Fibroblast of lung (primary cell): ENCODE data around the gene ABCC9. TPM values are rescaled to one million over a fixed set of nuclear protein-coding genes. Genes with fewer than 3 reads are reported as not detected.

Experiments
- DNase-seq, 2 donors: peaks; one replicate each; pipeline versions ENCODE4 v3.0.0 to v3.0.0-alpha.2; 2010; ENCODE audit warnings: low read depth in 2 of 2
- H2AFZ ChIP-seq: 2 replicates; pipeline ENCODE4 v1.5.1; 2012; ENCODE audit warnings: low read length, control low read depth, inconsistent platforms
- H3K27ac ChIP-seq: 2 replicates; pipeline ENCODE4 v1.5.1; 2011; ENCODE audit warnings: low read length, control low read depth; ENCODE audit not compliant: insufficient read depth
- H3K27me3 ChIP-seq: 2 replicates; pipeline ENCODE4 v1.5.1; 2011; ENCODE audit warnings: mild to moderate bottlenecking, low read length; ENCODE audit not compliant: control insufficient read depth, insufficient read depth
- H3K36me3 ChIP-seq: 2 replicates; pipeline ENCODE4 v1.5.1; 2011; ENCODE audit warnings: low read length; ENCODE audit not compliant: control insufficient read depth, insufficient read depth
- H3K4me1 ChIP-seq: 2 replicates; pipeline ENCODE4 v1.5.1; 2011; ENCODE audit warnings: low read length; ENCODE audit not compliant: control insufficient read depth, insufficient read depth; ENCODE audit errors: extremely low read depth
- H3K4me2 ChIP-seq: 2 replicates; pipeline ENCODE4 v1.5.1; 2011; ENCODE audit warnings: low read length, control low read depth; ENCODE audit not compliant: insufficient read depth; ENCODE audit errors: extremely low read depth
- H3K4me3 ChIP-seq, 4 experiments: fragments of 200-600 bp in 1 of 4; sonication (generic) in 1 of 4; replicated peaks in 1 of 4; 2 replicates each; pipeline ENCODE4 v1.5.1; 2011 to 2016; ENCODE audit warnings: low read length in 4 of 4, low read depth in 3 of 4, mild to moderate bottlenecking in 3 of 4, control low read depth in 2 of 4, inconsistent platforms in 1 of 4, mixed read lengths in 1 of 4; ENCODE audit not compliant: insufficient read depth in 1 of 4; ENCODE audit errors: control extremely low read depth in 1 of 4
- H3K79me2 ChIP-seq: 2 replicates; pipeline ENCODE4 v1.5.1; 2012; ENCODE audit warnings: mild to moderate bottlenecking, low read length, inconsistent platforms; ENCODE audit not compliant: control insufficient read depth, insufficient read depth
- H3K9ac ChIP-seq: 2 replicates; pipeline ENCODE4 v1.5.1; 2011; ENCODE audit warnings: mild to moderate bottlenecking, low read length, control low read depth; ENCODE audit not compliant: insufficient read depth
- H3K9me3 ChIP-seq: 2 replicates; pipeline ENCODE4 v1.5.1; 2012; ENCODE audit warnings: low read depth, low read length; ENCODE audit not compliant: control insufficient read depth, insufficient read depth
- H4K20me1 ChIP-seq: 2 replicates; pipeline ENCODE4 v1.5.1; 2011; ENCODE audit warnings: low read length; ENCODE audit not compliant: control insufficient read depth, insufficient read depth; ENCODE audit errors: extremely low read depth
- CTCF ChIP-seq, 2 donors: IDR thresholded peaks in 1 of 2; conservative IDR thresholded peaks in 1 of 2; 1 replicate in 1 of 2; 2 replicates in 1 of 2; pipeline ENCODE4 v1.5.1; 2011 to 2012; ENCODE audit warnings: low read length in 2 of 2, control low read depth in 1 of 2, inconsistent platforms in 1 of 2, low read depth in 1 of 2, mild to moderate bottlenecking in 1 of 2
- EZH2 ChIP-seq: IDR thresholded peaks from 2 replicates; pipeline ENCODE4 v1.5.1; 2012; ENCODE audit warnings: low read length, control low read depth, mild to moderate bottlenecking; ENCODE audit errors: missing control alignments
- polyA plus RNA-seq, 2 donors: library from polyadenylated mRNA; depleted of rRNA in 1 of 2; stranded (reverse) in 1 of 2; unstranded in 1 of 2; fragments of >200 nt; gene quantifications; 2 replicates each; pipeline ENCODE4 v1.2.1, GENCODE V29; 2011 to 2012; ENCODE audit warnings: missing spikeins in 1 of 2
- total RNA-seq: library from RNA; depleted of rRNA; stranded (reverse); fragments of >200 nt; gene quantifications from 2 replicates; pipeline ENCODE4 v1.2.1, GENCODE V29; 2014

ABCC9 gene
- total and polyA plus RNA-seq, 2 donors (not counting 1 experiment from before 2014, with no cell fraction given) = 9.9 to 31.1 TPM

DNA sequence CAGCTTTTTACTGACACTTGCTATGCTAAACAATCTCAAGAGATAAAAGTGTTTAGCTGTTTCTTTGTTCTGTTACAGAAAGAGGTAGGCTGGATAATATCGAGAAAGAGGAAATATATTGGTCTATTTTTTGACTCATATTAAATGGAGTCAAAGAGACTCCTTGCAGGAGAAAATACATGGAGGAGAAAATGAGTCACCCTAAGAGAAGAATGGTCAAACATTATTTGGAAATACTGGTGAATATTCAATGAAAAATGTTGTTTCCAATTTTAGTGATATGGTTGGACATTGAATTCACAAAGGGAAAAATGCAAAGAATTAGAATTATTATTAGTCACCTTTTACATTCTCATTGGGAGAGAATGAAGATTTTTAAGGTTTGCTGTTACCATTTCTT lies 169.9 kb downstream of the ABCC9 start:
- Histone ChIP-seq H3K36me3 (no peaks in the 10 kb centered on the region), H3K4me2 (peak overlapping the region; percentile 64), H3K4me1 (peaks cover 16% of the 10 kb centered on the region), H3K9me3 (no peaks in the 10 kb centered on the region), H2AFZ (no peak overlapping the region), H3K27me3 (no peaks in the 10 kb centered on the region), H3K4me3 (no peak overlapping the region), H3K27ac (no peak overlapping the region), H3K9ac (no peak overlapping the region), H4K20me1 (no peaks in the 10 kb centered on the region), H3K79me2 (no peaks in the 10 kb centered on the region)
- DNase-seq = peak in 1 of 2 donors; percentile 61
- TF ChIP-seq EZH2 (no peak), CTCF (conservative IDR thresholded peaks at IDR 0.05 in 1 of 2, IDR thresholded peaks at IDR 0.05 in 1 of 2; ENCODE audit: low read depth in 1 of 2, low read length in 2 of 2) (no peak)

DNA sequence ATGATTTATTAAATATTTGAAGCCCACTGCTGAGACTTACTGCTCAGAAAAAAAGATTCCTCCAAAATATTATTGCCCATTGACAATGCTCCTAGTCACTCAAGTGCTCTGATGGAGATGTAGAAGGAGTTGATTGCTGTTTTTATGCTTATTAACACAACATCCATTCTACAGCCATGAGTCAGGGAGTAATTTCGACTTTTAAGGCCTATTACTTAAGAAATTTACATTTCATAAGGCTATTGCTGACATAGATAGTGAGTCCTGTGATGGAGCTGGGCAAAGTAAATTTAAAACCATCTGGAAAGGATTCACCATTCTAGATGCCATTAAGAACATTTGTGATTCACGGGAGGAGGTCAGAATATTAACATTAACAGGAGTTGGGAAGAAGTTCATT lies 171.9 kb downstream of the ABCC9 start:
- Histone ChIP-seq H2AFZ (no peak overlapping the region), H3K4me2 (no peak overlapping the region), H3K9ac (no peak overlapping the region), H4K20me1 (no peaks in the 10 kb centered on the region), H3K79me2 (no peaks in the 10 kb centered on the region), H3K4me1 (peaks cover 16% of the 10 kb centered on the region), H3K36me3 (no peaks in the 10 kb centered on the region), H3K9me3 (no peaks in the 10 kb centered on the region), H3K4me3 (no peak overlapping the region), H3K27ac (no peak overlapping the region), H3K27me3 (no peaks in the 10 kb centered on the region)
- DNase-seq = no peak
- no peak for TF ChIP-seq EZH2
- no peak for TF ChIP-seq CTCF (conservative IDR thresholded peaks at IDR 0.05 in 1 of 2, IDR thresholded peaks at IDR 0.05 in 1 of 2; ENCODE audit: low read depth in 1 of 2, low read length in 2 of 2)

DNA sequence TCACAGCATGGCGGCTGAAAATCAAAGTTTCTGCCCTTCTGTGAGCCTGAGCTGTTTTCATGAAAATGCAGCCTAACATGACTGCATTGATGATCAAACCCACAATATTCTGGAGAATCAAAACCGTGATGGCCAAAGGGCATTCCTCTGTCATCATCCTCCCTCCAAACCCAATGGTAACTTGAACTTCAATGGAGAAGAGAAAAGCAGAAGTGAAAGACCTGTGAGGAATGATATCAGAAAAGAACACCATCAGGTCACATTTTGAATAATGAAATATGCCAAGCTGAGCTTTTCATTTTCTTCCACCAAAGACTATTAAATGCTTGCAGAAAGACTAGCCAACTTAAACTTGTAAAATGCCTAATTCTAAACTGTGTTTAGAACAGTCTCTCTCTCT lies 174.8 kb downstream of the ABCC9 start:
- H3K4me2 ChIP-seq = no peak overlapping the region
- H4K20me1 ChIP-seq = no peaks in the 10 kb centered on the region
- TF ChIP-seq EZH2 (no peak), CTCF (conservative IDR thresholded peaks at IDR 0.05 in 1 of 2, IDR thresholded peaks at IDR 0.05 in 1 of 2; ENCODE audit: low read depth in 1 of 2, low read length in 2 of 2) (no peak)
- no peaks in the 10 kb centered on the region for H3K27me3 ChIP-seq
- H2AFZ ChIP-seq = no peak overlapping the region
- DNase-seq = no peak
- H3K27ac ChIP-seq = no peak overlapping the region
- peaks cover 8% of the 10 kb centered on the region for H3K4me1 ChIP-seq
- no peak overlapping the region for H3K4me3 ChIP-seq
- H3K9me3 ChIP-seq = no peaks in the 10 kb centered on the region
- H3K36me3 ChIP-seq = no peaks in the 10 kb centered on the region
- no peak overlapping the region for H3K9ac ChIP-seq
- H3K79me2 ChIP-seq = no peaks in the 10 kb centered on the region
